Naive thymus-derived CD4-positive, alpha-beta T cell (primary cell): ENCODE results near the gene GPHN. TPM values are rescaled to one million over a fixed set of nuclear protein-coding genes. Genes with fewer than 3 reads are reported as not detected.

Source experiments
- ATAC-seq: fragments of 150-1000 bp; cut with Tn5 transposase; 2 replicates; pipeline ENCODE4 v1.10.0; 2021; ENCODE audit warnings: mild to moderate bottlenecking, moderate library complexity
- CTCF ChIA-PET: fragments of 350-600 bp; sonication (Branson Sonifier 250); formaldehyde crosslinking; loops from one replicate; lab custom pipeline; 2021; ENCODE audit warnings: antibody characterized with exemption; lab: Charles Lee
- POLR2A ChIA-PET: fragments of 350-600 bp; sonication (Branson Sonifier 250); formaldehyde crosslinking; loops from one replicate; lab custom pipeline; 2021; ENCODE audit warnings: antibody characterized with exemption, inconsistent platforms; lab: Charles Lee
- DNase-seq, 9 donors: peaks; one replicate each; pipeline versions ENCODE4 v3.0.0 to v3.0.0-alpha.2; 2020 to 2022; ENCODE audit warnings: mixed read lengths in 1 of 9
- H3K27ac ChIP-seq: one replicate; pipeline ENCODE4 v1.7.0; 2013; ENCODE audit warnings: mild to moderate bottlenecking, low read depth, low read length, moderate library complexity
- H3K27me3 ChIP-seq, 2 donors: one replicate each; pipeline ENCODE4 v1.7.0; 2013; ENCODE audit warnings: low read length in 2 of 2, mild to moderate bottlenecking in 2 of 2, moderate library complexity in 2 of 2; ENCODE audit not compliant: control insufficient read depth in 2 of 2, insufficient read depth in 2 of 2
- H3K36me3 ChIP-seq, 3 experiments: 1 replicate in 2 of 3; 2 replicates in 1 of 3; pipeline ENCODE4 v1.7.0; 2013; ENCODE audit warnings: low read length in 3 of 3, mild to moderate bottlenecking in 3 of 3, moderate library complexity in 1 of 3; ENCODE audit not compliant: insufficient read depth in 3 of 3, control insufficient read depth in 2 of 3
- H3K4me1 ChIP-seq, 2 donors: one replicate each; pipeline ENCODE4 v1.7.0; 2013; ENCODE audit warnings: low read length in 2 of 2, mild to moderate bottlenecking in 2 of 2, moderate library complexity in 1 of 2; ENCODE audit not compliant: control insufficient read depth in 2 of 2, insufficient read depth in 2 of 2
- H3K4me3 ChIP-seq: 2 replicates; pipeline ENCODE4 v1.7.0; 2013; ENCODE audit warnings: mild to moderate bottlenecking, low read length
- H3K9me3 ChIP-seq, 3 experiments: 1 replicate in 2 of 3; 2 replicates in 1 of 3; pipeline ENCODE4 v1.7.0; 2013; ENCODE audit warnings: low read length in 3 of 3; ENCODE audit not compliant: control insufficient read depth in 2 of 3
- H3K27ac Mint-ChIP-seq, 9 donors: one replicate each; pipeline ENCODE4 v1.8.0; 2020 to 2022; ENCODE audit warnings: mixed read lengths in 9 of 9, mild to moderate bottlenecking in 8 of 9, moderate library complexity in 5 of 9, inconsistent platforms in 2 of 9
- H3K27me3 Mint-ChIP-seq, 5 donors: one replicate each; pipeline ENCODE4 v1.8.0; 2021 to 2022; ENCODE audit warnings: mixed read lengths in 5 of 5, mild to moderate bottlenecking in 1 of 5
- H3K36me3 Mint-ChIP-seq, 5 donors: one replicate each; pipeline ENCODE4 v1.8.0; 2020 to 2022; ENCODE audit warnings: mixed read lengths in 5 of 5, mild to moderate bottlenecking in 3 of 5, inconsistent platforms in 1 of 5
- H3K4me1 Mint-ChIP-seq, 7 donors: one replicate each; pipeline ENCODE4 v1.8.0; 2020 to 2022; ENCODE audit warnings: mixed read lengths in 7 of 7, mild to moderate bottlenecking in 3 of 7, inconsistent platforms in 1 of 7
- H3K4me3 Mint-ChIP-seq, 10 donors: one replicate each; pipeline ENCODE4 v1.8.0; 2020 to 2022; ENCODE audit warnings: mild to moderate bottlenecking in 10 of 10, mixed read lengths in 10 of 10, moderate library complexity in 6 of 10, inconsistent platforms in 2 of 10
- H3K9me3 Mint-ChIP-seq, 11 donors: one replicate each; pipeline ENCODE4 v1.8.0; 2020 to 2022; ENCODE audit warnings: mixed read lengths in 11 of 11, mild to moderate bottlenecking in 4 of 11, inconsistent platforms in 1 of 11, moderate library complexity in 1 of 11
- intact Hi-C, 2 donors: fragments of 100-400 bp; cut with micrococcal nuclease; formaldehyde crosslinking; loops; one replicate each; pipeline ENCODE4 v1.15.1; 2023
- polyA plus RNA-seq, 2 donors: library from polyadenylated mRNA; unstranded; fragments of 300-500 nt; fragmentation: Illumina TruSeq; gene quantifications; one replicate each; pipeline ENCODE4 v1.2.3, GENCODE V29; 2021
- total RNA-seq, 6 experiments: library from RNA in 5 of 6; stranded (reverse) in 5 of 6; gene quantifications; 1 replicate in 5 of 6; 2 replicates in 1 of 6; pipeline ENCODE4 v1.2.3 and lab custom pipeline; 2021 to 2026

Gene GPHN
- total and polyA plus RNA-seq, 7 experiments from 2014 or later, result 6.0 to 28.1 (median 14.3) TPM

DNA sequence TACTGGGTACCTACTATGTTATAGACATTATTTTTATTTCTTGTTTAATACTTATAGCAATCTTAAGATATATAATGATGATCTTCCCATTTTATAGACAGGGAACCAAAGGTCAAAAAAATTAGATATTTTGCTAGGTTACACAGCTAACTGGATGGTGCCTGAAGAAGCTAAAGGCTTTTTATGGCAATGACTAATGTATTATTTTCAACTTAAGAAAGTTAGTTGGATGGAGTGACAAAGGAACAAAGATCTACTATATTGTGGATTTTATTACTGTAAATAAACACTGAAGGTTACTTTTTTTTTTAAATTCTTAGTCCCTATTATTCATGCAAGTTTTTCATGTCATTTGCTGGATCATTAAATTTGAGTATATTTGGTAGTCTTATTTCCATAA, 227.9 kb downstream of the GPHN start:
- Mint-ChIP-seq H3K27ac (no peak overlapping the region), H3K9me3 (peaks cover 7 to 48% (median 15%) of the 10 kb centered on the region in 11 donors), H3K36me3 (peaks cover 9 to 32% (median 27%) of the 10 kb centered on the region in 5 donors), H3K4me1 (no peaks in the 10 kb centered on the region), H3K4me3 (no peak overlapping the region), H3K27me3 (no peaks in the 10 kb centered on the region)
- ChIA-PET POLR2A (no interaction called here), CTCF (no interaction called here)
- Histone ChIP-seq H3K9me3 (peaks cover 0 to 6% (median 0%) of the 10 kb centered on the region in 3 experiments), H3K27me3 (no peaks in the 10 kb centered on the region), H3K27ac (no peak overlapping the region), H3K4me3 (no peak overlapping the region), H3K4me1 (no peaks in the 10 kb centered on the region), H3K36me3 (no peaks in the 10 kb centered on the region)
- ATAC-seq, result no peak
- intact Hi-C loops, result no loop called here
- DNase-seq, result no peak

DNA sequence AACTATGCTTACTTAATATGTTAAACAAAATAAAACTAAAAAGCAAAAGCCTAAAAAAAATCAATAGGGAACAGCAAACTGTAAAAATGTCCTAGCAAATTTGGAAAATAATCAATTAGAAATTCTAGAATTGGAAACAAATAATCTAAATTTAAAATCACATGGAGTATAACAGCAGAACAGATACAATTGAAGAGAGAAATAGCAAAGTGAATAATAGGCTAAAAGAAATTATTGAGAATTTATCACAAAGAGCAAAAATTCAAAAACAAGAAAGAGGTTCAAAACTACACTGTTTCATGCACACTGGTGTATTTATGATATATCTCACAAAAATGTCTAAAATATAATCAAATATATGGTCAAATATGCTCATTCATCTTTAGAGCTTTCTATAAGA, 231.9 kb downstream of the GPHN start:
- Histone ChIP-seq H3K4me1 (no peaks in the 10 kb centered on the region), H3K9me3 (no peaks in the 10 kb centered on the region), H3K27ac (no peak overlapping the region), H3K36me3 (no peaks in the 10 kb centered on the region), H3K4me3 (no peak overlapping the region), H3K27me3 (no peaks in the 10 kb centered on the region)
- Mint-ChIP-seq H3K36me3 (peaks cover 2 to 24% (median 18%) of the 10 kb centered on the region in 5 donors), H3K9me3 (peaks cover 0 to 27% (median 8%) of the 10 kb centered on the region in 11 donors), H3K27ac (no peak overlapping the region), H3K4me3 (no peak overlapping the region), H3K4me1 (no peaks in the 10 kb centered on the region), H3K27me3 (no peaks in the 10 kb centered on the region)
- CTCF ChIA-PET, result interaction anchor here (0.7 kb wide), 1 partner anchor 1325 kb away, joined by 3 read pairs; no protein-coding TSS in a partner anchor
- POLR2A ChIA-PET, result no interaction called here
- intact Hi-C loops, result no loop called here
- ATAC-seq, result no peak
- DNase-seq, result no peak

DNA sequence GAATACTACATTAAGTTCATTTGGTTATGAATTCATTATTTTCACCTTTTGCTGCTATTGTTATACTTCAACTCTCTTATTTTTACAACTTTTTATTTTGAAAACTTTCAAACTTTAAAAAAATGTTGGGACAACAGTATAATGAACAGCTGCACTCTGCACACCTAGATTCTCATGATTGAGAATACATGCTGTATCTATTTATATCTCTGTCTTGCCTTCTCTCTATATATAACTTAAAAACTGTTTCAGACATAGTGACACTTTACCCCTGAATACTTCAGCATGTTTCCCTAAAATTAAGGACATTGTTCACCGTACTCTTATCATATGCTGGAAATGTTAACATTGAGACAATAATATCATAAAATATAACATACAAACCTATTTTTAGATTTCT, 237.1 kb downstream of the GPHN start:
- H3K36me3 Mint-ChIP-seq, result peaks cover 2 to 10% (median 4%) of the 10 kb centered on the region in 5 donors
- POLR2A ChIA-PET, result no interaction called here
- ATAC-seq (no peak), DNase-seq (no peak)
- intact Hi-C loops, result no loop called here
- H3K36me3 ChIP-seq, result no peaks in the 10 kb centered on the region
- H3K9me3 ChIP-seq, result no peaks in the 10 kb centered on the region
- no peak overlapping the region for H3K27ac Mint-ChIP-seq
- no peaks in the 10 kb centered on the region for H3K27me3 ChIP-seq
- H3K4me1 ChIP-seq, result no peaks in the 10 kb centered on the region
- H3K4me3 Mint-ChIP-seq, result no peak overlapping the region
- H3K27ac ChIP-seq, result no peak overlapping the region
- CTCF ChIA-PET, result no interaction called here
- no peaks in the 10 kb centered on the region for H3K27me3 Mint-ChIP-seq
- H3K9me3 Mint-ChIP-seq, result peaks cover 0 to 4% (median under 1%) of the 10 kb centered on the region in 11 donors
- no peak overlapping the region for H3K4me3 ChIP-seq
- no peaks in the 10 kb centered on the region for H3K4me1 Mint-ChIP-seq

DNA sequence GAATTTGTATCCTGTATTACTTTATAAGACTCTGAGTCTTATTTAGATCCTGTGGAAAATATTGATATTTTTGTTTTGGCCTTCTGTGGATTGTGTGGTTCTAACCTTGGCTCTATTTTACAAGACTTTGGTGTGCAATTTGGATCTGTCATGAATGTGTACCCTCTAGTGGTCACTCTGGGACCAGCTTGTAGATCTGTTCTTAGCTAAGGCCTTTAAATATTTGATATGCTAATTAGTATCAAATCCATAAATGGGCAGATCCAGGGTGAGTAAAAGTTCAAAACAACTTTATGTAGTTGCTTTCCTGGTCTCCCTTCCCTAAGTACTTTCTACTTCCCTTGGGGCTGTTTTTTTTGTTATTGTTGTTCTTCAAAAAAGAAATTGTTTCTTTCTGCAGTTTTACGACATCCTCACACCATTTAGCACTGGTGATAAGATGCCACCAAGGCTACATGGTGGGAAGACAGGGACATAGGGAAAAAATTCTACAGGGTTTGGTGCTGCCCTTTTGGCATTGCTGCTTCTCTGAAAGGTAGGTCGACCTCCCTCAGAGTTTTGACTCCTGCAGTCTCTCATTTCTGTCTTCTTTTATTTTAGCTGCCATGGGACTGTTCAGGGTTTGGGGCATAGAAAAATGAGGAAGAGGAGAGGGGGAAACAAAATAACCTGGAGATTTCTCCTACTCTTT, 238.5 kb downstream of the GPHN start:
- intact Hi-C loops, result loop anchor here (1.0 to 2.0 kb wide), 4 partner anchors 122 to 387 kb away; no protein-coding TSS in a partner anchor
- Histone ChIP-seq H3K27ac (no peak overlapping the region), H3K4me3 (no peak overlapping the region), H3K27me3 (no peaks in the 10 kb centered on the region), H3K4me1 (no peaks in the 10 kb centered on the region), H3K36me3 (no peaks in the 10 kb centered on the region), H3K9me3 (no peaks in the 10 kb centered on the region)
- H3K27ac Mint-ChIP-seq, result no peak overlapping the region
- DNase-seq (peak in 3 of 9 donors; percentile 2 to 5 (median 2)), ATAC-seq (no peak)
- no peaks in the 10 kb centered on the region for H3K27me3 Mint-ChIP-seq
- peaks cover under 1 to 5% (median 4%) of the 10 kb centered on the region in 5 donors for H3K36me3 Mint-ChIP-seq
- peaks cover 0 to 4% (median 0%) of the 10 kb centered on the region in 11 donors for H3K9me3 Mint-ChIP-seq
- POLR2A ChIA-PET, result no interaction called here
- no peak overlapping the region for H3K4me3 Mint-ChIP-seq
- peaks cover 0 to 1% (median 0%) of the 10 kb centered on the region in 7 donors for H3K4me1 Mint-ChIP-seq
- CTCF ChIA-PET, result interaction anchor here (1.1 kb wide), 1 partner anchor 387 kb away, joined by 4 read pairs; no protein-coding TSS in a partner anchor

DNA sequence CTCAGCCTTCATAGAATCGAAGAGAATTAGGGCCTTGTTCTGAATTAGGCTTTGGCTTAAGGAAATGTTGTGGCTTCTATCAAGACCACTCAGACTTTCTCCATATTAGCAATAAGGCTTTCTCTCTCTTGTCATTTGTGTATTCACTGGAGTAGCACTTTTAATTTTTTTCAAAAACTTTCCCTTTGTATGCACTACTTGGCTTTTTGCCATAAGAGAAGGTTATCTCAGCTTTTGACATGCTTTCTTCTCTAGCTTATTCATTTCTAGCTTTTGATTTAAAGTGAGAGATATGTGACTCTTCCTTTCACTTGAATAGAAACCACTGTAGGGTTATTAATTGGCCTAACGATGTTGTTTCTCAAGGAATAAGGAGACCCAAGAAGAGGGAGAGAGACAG, 244.2 kb downstream of the GPHN start:
- CTCF ChIA-PET, result no interaction called here
- no peaks in the 10 kb centered on the region for H3K9me3 Mint-ChIP-seq
- ATAC-seq, result no peak
- POLR2A ChIA-PET, result no interaction called here
- Histone ChIP-seq H3K36me3 (no peaks in the 10 kb centered on the region), H3K4me1 (no peaks in the 10 kb centered on the region), H3K27me3 (no peaks in the 10 kb centered on the region), H3K9me3 (no peaks in the 10 kb centered on the region), H3K4me3 (no peak overlapping the region), H3K27ac (no peak overlapping the region)
- intact Hi-C loops, result no loop called here
- no peaks in the 10 kb centered on the region for H3K27me3 Mint-ChIP-seq
- H3K4me3 Mint-ChIP-seq, result no peak overlapping the region
- H3K4me1 Mint-ChIP-seq, result peaks cover 0 to 5% (median 0%) of the 10 kb centered on the region in 7 donors
- DNase-seq, result no peak
- peaks cover 0 to 5% (median 0%) of the 10 kb centered on the region in 5 donors for H3K36me3 Mint-ChIP-seq
- H3K27ac Mint-ChIP-seq, result no peak overlapping the region

DNA sequence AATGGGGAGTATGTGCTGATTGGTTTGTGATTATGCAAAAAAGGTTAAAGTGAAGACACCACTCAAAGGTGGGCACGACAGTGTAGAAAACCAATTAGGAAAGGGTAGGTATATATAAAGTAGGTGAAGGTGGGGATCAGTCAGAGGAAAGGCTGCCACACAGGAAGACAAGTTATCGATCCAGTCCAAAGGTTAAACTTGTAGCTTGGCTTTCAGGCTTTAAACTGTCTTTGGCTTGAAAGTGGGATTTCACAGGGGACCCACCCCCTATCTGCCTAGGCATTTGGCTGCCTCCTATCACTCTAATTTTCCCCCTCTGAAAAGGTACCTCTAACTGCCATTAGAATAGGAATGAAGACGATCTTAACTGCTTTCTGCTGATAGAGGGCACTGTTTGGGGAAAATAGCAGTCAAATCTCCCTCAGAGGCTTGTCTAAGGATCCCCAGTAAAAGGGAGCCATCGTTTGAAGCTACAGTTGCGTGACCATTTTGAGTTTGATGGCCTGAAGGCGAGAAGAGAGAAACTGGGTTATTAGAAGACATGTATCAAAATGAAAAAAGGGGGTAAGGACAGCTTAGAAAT, 250.2 kb downstream of the GPHN start:
- Mint-ChIP-seq H3K27me3 (no peaks in the 10 kb centered on the region), H3K36me3 (peaks cover 0 to 4% (median 0%) of the 10 kb centered on the region in 5 donors), H3K4me1 (peaks cover 0 to 2% (median 0%) of the 10 kb centered on the region in 7 donors), H3K9me3 (peaks cover 0 to 4% (median 0%) of the 10 kb centered on the region in 11 donors), H3K4me3 (no peak overlapping the region), H3K27ac (no peak overlapping the region)
- Histone ChIP-seq H3K4me3 (no peak overlapping the region), H3K4me1 (no peaks in the 10 kb centered on the region), H3K36me3 (no peaks in the 10 kb centered on the region), H3K9me3 (no peaks in the 10 kb centered on the region), H3K27ac (no peak overlapping the region), H3K27me3 (no peaks in the 10 kb centered on the region)
- CTCF ChIA-PET, result no interaction called here
- no peak for ATAC-seq
- DNase-seq, result no peak
- POLR2A ChIA-PET, result no interaction called here
- intact Hi-C loops, result no loop called here
